BE2C (cell line): ENCODE data around the gene TMED10.

Experiments
- DNase-seq: peaks from one replicate; pipeline ENCODE4 v3.0.0-alpha.2; 2020
- H3K27me3 ChIP-seq: fragments of 250-450 bp; sonication (Bioruptor Pico); 2 replicates; pipeline ENCODE4 v1.5.1; 2020; ENCODE audit warnings: mild to moderate bottlenecking
- H3K36me3 ChIP-seq: fragments of 250-450 bp; sonication (Bioruptor Pico); 2 replicates; pipeline ENCODE4 v1.5.1; 2020; ENCODE audit warnings: mild to moderate bottlenecking
- H3K4me1 ChIP-seq: fragments of 250-450 bp; sonication (Bioruptor Pico); 2 replicates; pipeline ENCODE4 v1.5.1; 2020
- H3K4me3 ChIP-seq: 2 replicates; pipeline ENCODE4 v1.5.1; 2011; ENCODE audit warnings: low read depth, low read length
- H3K9me3 ChIP-seq: fragments of 250-450 bp; sonication (Bioruptor Pico); 2 replicates; pipeline ENCODE4 v1.5.1; 2020
- CTCF ChIP-seq: IDR thresholded peaks from 2 replicates; pipeline ENCODE4 v1.5.1; 2012; ENCODE audit warnings: mild to moderate bottlenecking, low read depth, low read length

Gene TMED10

DNA sequence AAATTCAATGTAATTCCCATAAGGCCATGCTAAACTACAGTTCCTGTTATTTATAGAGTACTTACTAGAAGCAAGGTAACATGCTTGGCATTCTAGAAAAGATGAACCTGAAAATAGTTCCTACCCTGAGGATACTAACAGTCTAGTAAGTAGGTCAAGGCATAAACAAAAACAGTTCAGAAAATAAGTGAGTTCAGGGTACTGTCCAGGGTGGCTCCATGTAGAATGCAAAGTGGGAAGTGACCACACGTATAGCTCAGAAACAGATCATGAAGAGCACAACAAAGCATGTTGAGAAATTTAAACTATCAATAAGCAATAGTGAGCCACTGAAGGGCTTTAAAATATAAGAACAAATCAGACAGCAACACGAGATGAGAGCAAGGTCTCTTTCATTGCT lies 2.3 kb downstream of the TMED10 start:
- Histone ChIP-seq H3K4me1 (no peaks in the 10 kb centered on the region), H3K4me3 (no peak overlapping the region), H3K27me3 (no peaks in the 10 kb centered on the region), H3K36me3 (no peaks in the 10 kb centered on the region), H3K9me3 (no peaks in the 10 kb centered on the region)
- TF ChIP-seq CTCF, result no peak
- DNase-seq, result no peak

GRCh38 chr14:75170772-75171171 lies 5.6 kb downstream of the TMED10 start:
- no peaks in the 10 kb centered on the region for H3K4me1 ChIP-seq
- no peaks in the 10 kb centered on the region for H3K9me3 ChIP-seq
- DNase-seq, result no peak
- TF ChIP-seq CTCF, result no peak
- no peak overlapping the region for H3K4me3 ChIP-seq
- H3K36me3 ChIP-seq, result no peaks in the 10 kb centered on the region
- no peaks in the 10 kb centered on the region for H3K27me3 ChIP-seq

DNA sequence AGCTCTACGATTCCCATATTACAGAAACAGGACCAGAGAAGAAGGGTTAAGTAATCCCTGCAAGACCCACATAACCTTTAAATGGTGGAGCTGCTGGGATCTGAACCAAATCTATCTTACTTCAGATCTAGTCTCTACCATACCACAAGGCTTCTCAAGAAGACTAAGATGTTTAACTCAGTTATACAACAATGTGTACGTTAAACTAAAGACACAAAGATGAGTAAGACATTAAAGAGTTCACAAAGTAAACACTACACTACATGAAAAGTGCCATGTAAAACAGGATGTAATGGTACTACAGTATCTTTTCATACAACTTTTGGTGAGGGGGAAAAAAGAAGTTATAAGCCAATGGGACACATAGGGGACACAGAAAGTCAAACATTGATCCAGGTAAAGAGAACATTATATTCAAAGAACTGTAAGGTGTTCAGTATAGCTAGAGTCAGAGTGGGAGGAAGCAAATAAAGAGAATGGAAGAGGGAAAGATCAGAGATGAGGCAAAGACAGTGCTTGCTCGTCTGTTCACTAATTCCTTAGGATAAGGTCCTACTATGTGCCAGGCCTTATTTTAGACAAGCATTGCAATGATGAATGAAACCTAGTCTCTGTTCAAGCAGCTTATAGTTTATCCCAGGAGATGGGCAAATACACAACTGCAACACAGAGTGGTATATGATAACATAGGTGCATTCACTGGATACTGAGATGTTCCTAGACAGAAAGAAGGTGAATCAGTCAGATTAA lies 7.7 kb downstream of the TMED10 start:
- H3K4me3 ChIP-seq, result no peak overlapping the region
- no peaks in the 10 kb centered on the region for H3K9me3 ChIP-seq
- no peak for TF ChIP-seq CTCF
- no peak for DNase-seq
- H3K4me1 ChIP-seq, result no peaks in the 10 kb centered on the region
- H3K36me3 ChIP-seq, result no peaks in the 10 kb centered on the region
- H3K27me3 ChIP-seq, result no peaks in the 10 kb centered on the region

- no peak for TF ChIP-seq CTCF
- no peak for DNase-seq
- Histone ChIP-seq H3K4me3 (no peak overlapping the region), H3K4me1 (no peaks in the 10 kb centered on the region), H3K27me3 (no peaks in the 10 kb centered on the region), H3K9me3 (no peaks in the 10 kb centered on the region), H3K36me3 (no peaks in the 10 kb centered on the region)
Observed at GRCh38 chr14:75167325-75167724, 9.1 kb downstream of the TMED10 start.

GRCh38 chr14:75165586-75166391 lies 10.6 kb downstream of the TMED10 start:
- no peak overlapping the region for H3K4me3 ChIP-seq
- no peaks in the 10 kb centered on the region for H3K36me3 ChIP-seq
- no peak for DNase-seq
- H3K4me1 ChIP-seq, result no peaks in the 10 kb centered on the region
- H3K27me3 ChIP-seq, result no peaks in the 10 kb centered on the region
- no peak for TF ChIP-seq CTCF
- no peaks in the 10 kb centered on the region for H3K9me3 ChIP-seq

- DNase-seq, result no peak
- H3K4me1 ChIP-seq, result no peaks in the 10 kb centered on the region
- H3K9me3 ChIP-seq, result no peaks in the 10 kb centered on the region
- no peaks in the 10 kb centered on the region for H3K27me3 ChIP-seq
- no peaks in the 10 kb centered on the region for H3K36me3 ChIP-seq
- TF ChIP-seq CTCF, result no peak
- no peak overlapping the region for H3K4me3 ChIP-seq
Observed at GRCh38 chr14:75164809-75165208, 11.6 kb downstream of the TMED10 start.
